ENCODE data around the gene ARPC1A. TPM values are rescaled to one million over a fixed set of nuclear protein-coding genes. Genes with fewer than 3 reads are reported as not detected.

The ARPC1A gene
- polyA plus RNA-seq, 1 donor from 2014 or later, result 154 TPM

DNA sequence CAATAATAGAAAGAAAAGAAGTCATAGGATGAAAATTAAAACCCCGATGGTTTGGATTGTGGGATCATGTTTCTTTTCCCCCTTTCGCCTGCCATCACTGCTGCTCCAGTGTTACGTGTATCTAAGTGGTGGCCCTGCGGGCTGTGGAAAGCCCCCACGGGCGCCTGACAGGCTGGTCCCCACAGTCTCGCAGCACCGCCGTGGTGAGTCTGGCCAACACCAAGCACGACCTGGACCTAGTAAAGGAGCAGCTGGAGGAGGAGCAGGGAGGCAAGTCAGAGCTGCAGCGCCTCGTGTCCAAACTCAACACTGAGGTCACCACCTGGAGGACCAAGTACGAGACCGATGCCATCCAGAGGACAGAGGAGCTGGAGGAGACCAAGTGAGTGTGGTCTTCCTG lies 33.6 kb upstream of the ARPC1A start:
- no peak overlapping the region for H3K9ac ChIP-seq (ENCODE audit: low read length)
- H4K20me1 ChIP-seq (ENCODE audit: insufficient read depth), result no peaks in the 10 kb centered on the region
- no peak overlapping the region for H3K4me2 ChIP-seq (ENCODE audit: low read length)
- H3F3A ChIP-seq (ENCODE audit: insufficient read depth, low read length, poor library complexity, severe bottlenecking), result no peaks in the 10 kb centered on the region
- no peaks in the 10 kb centered on the region for H3K27me3 ChIP-seq (ENCODE audit: insufficient read depth, low read depth, low read length)
- no peaks in the 10 kb centered on the region for H3K36me3 ChIP-seq (ENCODE audit: insufficient read depth, low read length)
- H3K27ac ChIP-seq (ENCODE audit: low read length), result no peak overlapping the region
- TF ChIP-seq MXI1 (conservative IDR thresholded peaks at IDR 0.05; ENCODE audit: poor library complexity, severe bottlenecking), result no peak
- no peak for TF ChIP-seq TAF1 (IDR thresholded peaks at IDR 0.05; ENCODE audit: low read depth)
- TF ChIP-seq RAD21 (conservative IDR thresholded peaks at IDR 0.05), result no peak
- TF ChIP-seq EZH2 (IDR thresholded peaks at IDR 0.05; ENCODE audit: borderline replicate concordance, insufficient read depth, low read length, poor library complexity, severe bottlenecking), result no peak
- TF ChIP-seq SMC3 (conservative IDR thresholded peaks at IDR 0.05; ENCODE audit: poor library complexity), result no peak
- TF ChIP-seq, protein P1, sequence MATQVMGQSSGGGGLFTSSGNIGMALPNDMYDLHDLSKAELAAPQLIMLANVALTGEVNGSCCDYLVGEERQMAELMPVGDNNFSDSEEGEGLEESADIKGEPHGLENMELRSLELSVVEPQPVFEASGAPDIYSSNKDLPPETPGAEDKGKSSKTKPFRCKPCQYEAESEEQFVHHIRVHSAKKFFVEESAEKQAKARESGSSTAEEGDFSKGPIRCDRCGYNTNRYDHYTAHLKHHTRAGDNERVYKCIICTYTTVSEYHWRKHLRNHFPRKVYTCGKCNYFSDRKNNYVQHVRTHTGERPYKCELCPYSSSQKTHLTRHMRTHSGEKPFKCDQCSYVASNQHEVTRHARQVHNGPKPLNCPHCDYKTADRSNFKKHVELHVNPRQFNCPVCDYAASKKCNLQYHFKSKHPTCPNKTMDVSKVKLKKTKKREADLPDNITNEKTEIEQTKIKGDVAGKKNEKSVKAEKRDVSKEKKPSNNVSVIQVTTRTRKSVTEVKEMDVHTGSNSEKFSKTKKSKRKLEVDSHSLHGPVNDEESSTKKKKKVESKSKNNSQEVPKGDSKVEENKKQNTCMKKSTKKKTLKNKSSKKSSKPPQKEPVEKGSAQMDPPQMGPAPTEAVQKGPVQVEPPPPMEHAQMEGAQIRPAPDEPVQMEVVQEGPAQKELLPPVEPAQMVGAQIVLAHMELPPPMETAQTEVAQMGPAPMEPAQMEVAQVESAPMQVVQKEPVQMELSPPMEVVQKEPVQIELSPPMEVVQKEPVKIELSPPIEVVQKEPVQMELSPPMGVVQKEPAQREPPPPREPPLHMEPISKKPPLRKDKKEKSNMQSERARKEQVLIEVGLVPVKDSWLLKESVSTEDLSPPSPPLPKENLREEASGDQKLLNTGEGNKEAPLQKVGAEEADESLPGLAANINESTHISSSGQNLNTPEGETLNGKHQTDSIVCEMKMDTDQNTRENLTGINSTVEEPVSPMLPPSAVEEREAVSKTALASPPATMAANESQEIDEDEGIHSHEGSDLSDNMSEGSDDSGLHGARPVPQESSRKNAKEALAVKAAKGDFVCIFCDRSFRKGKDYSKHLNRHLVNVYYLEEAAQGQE (IDR thresholded peaks at IDR 0.05; ENCODE audit: borderline replicate concordance), result no peak
- TF ChIP-seq EP300 (conservative IDR thresholded peaks at IDR 0.05; ENCODE audit: poor library complexity, severe bottlenecking), result no peak
- no peaks in the 10 kb centered on the region for H3K9me3 ChIP-seq (ENCODE audit: low read length)
- no peaks in the 10 kb centered on the region for H3K9me2 ChIP-seq (ENCODE audit: insufficient read depth, low read length)
- no peaks in the 10 kb centered on the region for H3K79me2 ChIP-seq (replicated peaks; ENCODE audit: insufficient read depth, low read length)
- H3K4me3 ChIP-seq (ENCODE audit: low read length), result no peak overlapping the region
- no peak overlapping the region for H2AFZ ChIP-seq (ENCODE audit: low read depth, low read length)

- H3K9me2 ChIP-seq (ENCODE audit: insufficient read depth, low read length), result no peaks in the 10 kb centered on the region
- TF ChIP-seq EP300 (conservative IDR thresholded peaks at IDR 0.05; ENCODE audit: poor library complexity, severe bottlenecking) (no peak), RAD21 (conservative IDR thresholded peaks at IDR 0.05) (no peak), POLR2AphosphoS5 (IDR thresholded peaks at IDR 0.05) (no peak), MXI1 (conservative IDR thresholded peaks at IDR 0.05; ENCODE audit: poor library complexity, severe bottlenecking) (no peak), TAF1 (IDR thresholded peaks at IDR 0.05; ENCODE audit: low read depth) (no peak), SMC3 (conservative IDR thresholded peaks at IDR 0.05; ENCODE audit: poor library complexity) (no peak), EZH2 (IDR thresholded peaks at IDR 0.05; ENCODE audit: borderline replicate concordance, insufficient read depth, low read length, poor library complexity, severe bottlenecking) (no peak), CTCF (IDR thresholded peaks at IDR 0.05; ENCODE audit: poor library complexity, severe bottlenecking) (no peak)
- TF ChIP-seq, protein P1 (IDR thresholded peaks at IDR 0.05; ENCODE audit: borderline replicate concordance), result no peak
- H3K27ac ChIP-seq (ENCODE audit: low read length), result no peak overlapping the region
- H3K4me2 ChIP-seq (ENCODE audit: low read length), result no peak overlapping the region
- H2AFZ ChIP-seq (ENCODE audit: low read depth, low read length), result no peak overlapping the region
- H3K79me2 ChIP-seq (replicated peaks; ENCODE audit: insufficient read depth, low read length), result no peaks in the 10 kb centered on the region
- H3K9me3 ChIP-seq (ENCODE audit: low read length), result no peaks in the 10 kb centered on the region
- H3F3A ChIP-seq (ENCODE audit: insufficient read depth, low read length, poor library complexity, severe bottlenecking), result no peaks in the 10 kb centered on the region
- H3K9ac ChIP-seq (ENCODE audit: low read length), result no peak overlapping the region
- H3K4me3 ChIP-seq (ENCODE audit: low read length), result no peak overlapping the region
- H3K36me3 ChIP-seq (ENCODE audit: insufficient read depth, low read length), result no peaks in the 10 kb centered on the region
- H3K27me3 ChIP-seq (ENCODE audit: insufficient read depth, low read depth, low read length), result no peaks in the 10 kb centered on the region
- H4K20me1 ChIP-seq (ENCODE audit: insufficient read depth), result no peaks in the 10 kb centered on the region
These were observed 32.5 kb upstream of the ARPC1A start for GRCh38 chr7:99293167-99293566.

Data from neural cell (in vitro differentiated cells).